ENCODE results near the gene WDR18. TPM values are rescaled to one million over a fixed set of nuclear protein-coding genes. Genes with fewer than 3 reads are reported as not detected.

WDR18 gene
- total and polyA plus RNA-seq, 4 donors: 36.6 to 60.2 (median 45.7) TPM

GRCh38 chr19:1002600-1002999 is 18.5 kb downstream of the WDR18 start:
- H3K4me3 ChIP-seq: no peak overlapping the region
- peaks cover 5 to 29% (median 22%) of the 10 kb centered on the region in 3 donors for H3K27me3 ChIP-seq (ENCODE audit: control insufficient read depth in 3 of 3, insufficient read depth in 3 of 3, low read length in 2 of 3)
- H3K9me3 ChIP-seq (ENCODE audit: control insufficient read depth in 4 of 4, insufficient read depth in 3 of 4, low read length in 3 of 4): no peaks in the 10 kb centered on the region
- no peak for TF ChIP-seq CTCF (IDR thresholded peaks at IDR 0.05; ENCODE audit: control extremely low read depth, extremely low read depth)
- WGBS, 2 donors: 72 to 85% methylated on average over 4 of the region's 4 CpGs
- H3K4me1 ChIP-seq (ENCODE audit: control insufficient read depth in 5 of 5, insufficient read depth in 5 of 5, low read length in 5 of 5): peaks cover 0 to 8% (median 0%) of the 10 kb centered on the region in 5 donors
- no peak overlapping the region for H3K9ac ChIP-seq (ENCODE audit: insufficient read depth in 1 of 2, low read length in 2 of 2)
- H3K27ac ChIP-seq (ENCODE audit: low read depth in 1 of 2, low read length in 1 of 2): no peak overlapping the region
- ATAC-seq (ENCODE audit: insufficient read depth, low FRiP score): no peak
- no peak for DNase-seq
- H3K36me3 ChIP-seq (ENCODE audit: control insufficient read depth in 4 of 4, insufficient read depth in 4 of 4, low read length in 4 of 4): peaks cover 0 to 3% (median 0%) of the 10 kb centered on the region in 4 donors

DNA sequence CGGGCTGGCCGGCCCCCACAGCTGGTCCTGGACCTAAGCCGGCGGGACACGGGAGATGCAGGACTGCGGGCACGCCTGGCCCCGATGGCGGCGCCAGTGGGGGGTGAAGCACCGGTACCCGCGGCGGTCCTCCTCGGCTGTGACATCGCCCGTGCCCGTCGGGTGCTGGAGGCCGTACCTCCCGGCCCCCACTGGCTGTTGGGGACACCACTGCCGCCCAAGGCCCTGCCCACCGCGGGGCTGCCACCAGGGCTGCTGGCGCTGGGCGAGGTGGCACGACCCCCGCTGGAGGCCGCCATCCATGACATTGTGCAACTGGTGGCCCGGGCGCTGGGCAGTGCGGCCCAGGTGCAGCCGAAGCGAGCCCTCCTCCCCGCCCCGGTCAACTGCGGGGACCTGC is 19.1 kb downstream of the WDR18 start:
- Histone ChIP-seq H3K9ac (ENCODE audit: insufficient read depth in 1 of 2, low read length in 2 of 2) (no peak overlapping the region), H3K4me3 (no peak overlapping the region), H3K4me1 (ENCODE audit: control insufficient read depth in 5 of 5, insufficient read depth in 5 of 5, low read length in 5 of 5) (peaks cover 0 to 9% (median 0%) of the 10 kb centered on the region in 5 donors), H3K9me3 (ENCODE audit: control insufficient read depth in 4 of 4, insufficient read depth in 3 of 4, low read length in 3 of 4) (no peaks in the 10 kb centered on the region), H3K27ac (ENCODE audit: low read depth in 1 of 2, low read length in 1 of 2) (no peak overlapping the region), H3K36me3 (ENCODE audit: control insufficient read depth in 4 of 4, insufficient read depth in 4 of 4, low read length in 4 of 4) (peaks cover 0 to 3% (median 0%) of the 10 kb centered on the region in 4 donors), H3K27me3 (ENCODE audit: control insufficient read depth in 3 of 3, insufficient read depth in 3 of 3, low read length in 2 of 3) (peaks cover 5 to 22% (median 15%) of the 10 kb centered on the region in 3 donors)
- DNase-seq (no peak), ATAC-seq (ENCODE audit: insufficient read depth, low FRiP score) (no peak)
- whole genome bisulfite sequencing, 2 donors: 84 to 86% methylated on average over 37 of the region's 37 CpGs
- TF ChIP-seq CTCF (IDR thresholded peaks at IDR 0.05; ENCODE audit: control extremely low read depth, extremely low read depth): no peak

DNA sequence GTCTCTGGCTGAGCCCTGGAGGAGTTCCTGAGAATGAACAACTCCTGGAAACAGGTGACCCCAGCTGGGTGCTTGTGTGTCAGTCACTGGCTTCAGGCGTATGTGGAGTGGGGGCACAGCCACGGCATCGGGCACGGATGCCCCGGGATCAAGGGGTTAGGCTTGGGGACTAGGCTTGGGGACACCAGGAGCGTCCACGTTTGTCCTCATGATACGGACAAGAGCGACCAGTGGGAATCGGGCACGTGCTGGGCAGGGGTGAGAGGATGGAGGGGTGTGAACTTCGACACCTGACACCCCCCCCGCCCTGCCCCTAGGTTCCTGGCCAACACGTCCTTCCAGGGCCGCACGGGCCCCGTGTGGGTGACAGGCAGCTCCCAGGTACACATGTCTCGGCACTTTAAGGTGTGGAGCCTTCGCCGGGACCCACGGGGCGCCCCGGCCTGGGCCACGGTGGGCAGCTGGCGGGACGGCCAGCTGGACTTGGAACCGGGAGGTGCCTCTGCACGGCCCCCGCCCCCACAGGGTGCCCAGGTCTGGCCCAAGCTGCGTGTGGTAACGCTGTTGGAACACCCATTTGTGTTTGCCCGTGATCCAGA is 20.2 kb downstream of the WDR18 start:
- Histone ChIP-seq H3K4me3 (no peak overlapping the region), H3K4me1 (ENCODE audit: control insufficient read depth in 5 of 5, insufficient read depth in 5 of 5, low read length in 5 of 5) (peaks cover 0 to 19% (median 0%) of the 10 kb centered on the region in 5 donors), H3K36me3 (ENCODE audit: control insufficient read depth in 4 of 4, insufficient read depth in 4 of 4, low read length in 4 of 4) (peaks cover 0 to 12% (median 0%) of the 10 kb centered on the region in 4 donors), H3K9ac (ENCODE audit: insufficient read depth in 1 of 2, low read length in 2 of 2) (no peak overlapping the region), H3K27me3 (ENCODE audit: control insufficient read depth in 3 of 3, insufficient read depth in 3 of 3, low read length in 2 of 3) (peaks cover 5 to 12% (median 6%) of the 10 kb centered on the region in 3 donors), H3K27ac (ENCODE audit: low read depth in 1 of 2, low read length in 1 of 2) (no peak overlapping the region), H3K9me3 (ENCODE audit: control insufficient read depth in 4 of 4, insufficient read depth in 3 of 4, low read length in 3 of 4) (peaks cover 0 to 2% (median 0%) of the 10 kb centered on the region in 4 donors)
- ATAC-seq (ENCODE audit: insufficient read depth, low FRiP score): no peak
- no peak for TF ChIP-seq CTCF (IDR thresholded peaks at IDR 0.05; ENCODE audit: control extremely low read depth, extremely low read depth)
- WGBS, 2 donors: 73 to 77% methylated on average over 32 of the region's 32 CpGs
- no peak for DNase-seq

Data from lung (tissue), 12 donors.